Gastroesophageal sphincter (tissue), 4 donors: Measurements from ENCODE around the gene IL17RC. TPM values are rescaled to one million over a fixed set of nuclear protein-coding genes. Genes with fewer than 3 reads are reported as not detected.

ENCODE experiments used
- ATAC-seq: fragments of 150-250 bp; one replicate; pipeline ENCODE4 v1.9.1; 2016; ENCODE audit warnings: mild to moderate bottlenecking, moderate library complexity
- H3K27ac ChIP-seq, 4 donors: fragments of 200-600 bp; sonication (generic) in 3 of 4; 1 replicate in 3 of 4; 2 replicates in 1 of 4; pipeline ENCODE4 v1.5.1; 2016 to 2019
- H3K27me3 ChIP-seq: fragments of 200-600 bp; sonication (generic); one replicate; pipeline ENCODE4 v1.5.1; 2019
- H3K36me3 ChIP-seq, 2 donors: fragments of 200-600 bp; sonication (generic); one replicate each; pipeline ENCODE4 v1.5.1; 2019; ENCODE audit warnings: control low read depth in 1 of 2
- H3K4me1 ChIP-seq, 3 donors: fragments of 200-600 bp; sonication (generic); 1 replicate in 2 of 3; 2 replicates in 1 of 3; pipeline ENCODE4 v1.5.1; 2016 to 2019; ENCODE audit warnings: control low read depth in 2 of 3
- H3K4me3 ChIP-seq, 2 donors: fragments of 200-600 bp; sonication (generic); one replicate each; pipeline ENCODE4 v1.5.1; 2019; ENCODE audit warnings: mild to moderate bottlenecking in 1 of 2, moderate library complexity in 1 of 2
- H3K9me3 ChIP-seq, 3 donors: fragments of 200-600 bp; sonication (generic); one replicate each; pipeline ENCODE4 v1.5.1; 2017 to 2019; ENCODE audit warnings: control low read depth in 2 of 3
- CTCF ChIP-seq, 4 experiments: fragments of 200-600 bp in 2 of 4; fragments of 450-650 bp in 2 of 4; sonication (generic) in 1 of 4; IDR thresholded peaks; one replicate each; pipeline ENCODE4 v1.5.1; 2017 to 2019; ENCODE audit warnings: antibody characterized with exemption in 4 of 4, mild to moderate bottlenecking in 2 of 4, moderate library complexity in 2 of 4
- EP300 ChIP-seq: sonication (generic); formaldehyde crosslinking; IDR thresholded peaks from one replicate; pipeline ENCODE4 v1.6.1; 2017; ENCODE audit warnings: antibody characterized with exemption, mild to moderate bottlenecking
- POLR2A ChIP-seq, 2 donors: fragments of 450-650 bp; IDR thresholded peaks; one replicate each; pipeline ENCODE4 v1.6.1; 2017; ENCODE audit warnings: antibody characterized with exemption in 2 of 2, mild to moderate bottlenecking in 2 of 2, moderate library complexity in 1 of 2
- POLR2AphosphoS5 ChIP-seq: sonication (generic); formaldehyde crosslinking; IDR thresholded peaks from one replicate; pipeline ENCODE4 v1.6.1; 2017; ENCODE audit warnings: antibody characterized with exemption
- WGBS, 2 donors: methylation state at CpG; one replicate each; pipeline ENCODE4 v1.1.5; 2018; ENCODE audit warnings: low coverage in 1 of 2; 5-methylcytosine and 5-hydroxymethylcytosine counted together
- small RNA-seq, 4 donors: library from RNA; depleted of rRNA; stranded (forward); fragments of <200 nt; gene quantifications; one replicate each; pipeline ENCODE3, GENCODE V24; 2016
- total RNA-seq, 4 donors: library from RNA; depleted of rRNA; stranded (reverse); fragments of >200 nt; gene quantifications; one replicate each; pipeline ENCODE4 v1.1.0, GENCODE V29; 2016

IL17RC gene
- total RNA-seq, 4 donors from 2014 or later: 31.0 to 64.0 (median 52.8) TPM

- Histone ChIP-seq H3K4me3 (no peak overlapping the region), H3K27me3 (no peaks in the 10 kb centered on the region), H3K36me3 (peaks cover 0 to 61% of the 10 kb centered on the region in 2 donors), H3K4me1 (peaks cover 9 to 54% (median 14%) of the 10 kb centered on the region in 3 donors), H3K9me3 (no peaks in the 10 kb centered on the region), H3K27ac (peak overlapping the region; percentile 84 to 92 (median 84))
- 10 to 14% methylated on average over 7 of the region's 7 CpGs for WGBS, 2 donors
- ATAC-seq: peak; percentile 98
- TF ChIP-seq POLR2AphosphoS5 (peak; percentile 95), EP300 (no peak), CTCF (IDR thresholded peaks at IDR 0.05) (no peak)
These were observed 60.1 kb downstream of the IL17RC start for GRCh38 chr3:9976721-9977709.

- no peaks in the 10 kb centered on the region for H3K9me3 ChIP-seq
- H3K4me1 ChIP-seq: peaks cover 9 to 72% (median 14%) of the 10 kb centered on the region in 3 donors
- H3K27ac ChIP-seq: peak overlapping the region; percentile 84 to 92 (median 84)
- no peaks in the 10 kb centered on the region for H3K27me3 ChIP-seq
- H3K36me3 ChIP-seq: peaks cover 0 to 56% of the 10 kb centered on the region in 2 donors
- no peak overlapping the region for H3K4me3 ChIP-seq
- ATAC-seq: no peak
- WGBS, 2 donors: 65 to 80% methylated on average over 4 to 8 of the region's 8 CpGs
- no peak for TF ChIP-seq POLR2AphosphoS5
- TF ChIP-seq POLR2A (IDR thresholded peaks at IDR 0.05): no peak
- TF ChIP-seq EP300: no peak
- no peak for TF ChIP-seq CTCF (IDR thresholded peaks at IDR 0.05)
These were observed 61.9 kb downstream of the IL17RC start for GRCh38 chr3:9978710-9979305.

GRCh38 chr3:9980251-9980650, 63.4 kb downstream of the IL17RC start:
- Histone ChIP-seq H3K9me3 (no peaks in the 10 kb centered on the region), H3K27ac (peak overlapping the region in 3 of 4 donors; percentile 41 to 84 (median 84)), H3K4me1 (peaks cover 11 to 86% (median 14%) of the 10 kb centered on the region in 3 donors), H3K4me3 (no peak overlapping the region), H3K36me3 (peaks cover 0 to 50% of the 10 kb centered on the region in 2 donors), H3K27me3 (no peaks in the 10 kb centered on the region)
- ATAC-seq: no peak
- no peak for TF ChIP-seq POLR2A (IDR thresholded peaks at IDR 0.05)
- no peak for TF ChIP-seq EP300
- no peak for TF ChIP-seq POLR2AphosphoS5
- no peak for TF ChIP-seq CTCF (IDR thresholded peaks at IDR 0.05)
- 80 to 92% methylated on average over 1 to 2 of the region's 2 CpGs for WGBS, 2 donors

Small RNA genes within 50 kb of the gene (small RNA-seq; reads per million reads assigned to genes)
- 0 reads per million in 4 donors for gene RNU6-882P

Other genes starting within 250 kb of the IL17RC start
- 1 to 10 TPM in 1 of 4 donors, not detected in 3; 1.1 TPM for gene CPNE9, start 213.3 kb upstream of the IL17RC start, total RNA-seq
- 10 to 100 TPM; 18.0 to 25.4 (median 21.6) TPM for gene BRPF1, start 185.4 kb upstream of the IL17RC start, total RNA-seq
- 10 to 100 TPM; 22.1 to 33.8 (median 25.9) TPM for gene OGG1, start 167.1 kb upstream of the IL17RC start, total RNA-seq
- gene CAMK1, start 147.2 kb upstream of the IL17RC start, total RNA-seq: 10 to 100 TPM; 54.5 to 81.3 (median 69.7) TPM
- 10 to 100 TPM; 54.6 to 82.2 (median 66.0) TPM for gene TADA3, start 124.6 kb upstream of the IL17RC start, total RNA-seq
- gene ARPC4, start 124.0 kb upstream of the IL17RC start, total RNA-seq: 100 to 1,000 TPM; 157 to 203 (median 171) TPM
- gene TTLL3, start 106.8 kb upstream of the IL17RC start, total RNA-seq: 10 to 100 TPM in 3 of 4 donors, 1 to 10 TPM in 1; 6.2 to 71.3 (median 29.5) TPM
- gene RPUSD3, start 73.1 kb upstream of the IL17RC start, total RNA-seq: 10 to 100 TPM; 23.7 to 43.1 (median 32.6) TPM
- gene CIDEC, start 36.8 kb upstream of the IL17RC start, total RNA-seq: 10 to 100 TPM in 1 of 4 donors, 1 to 10 TPM in 1, under 1 TPM in 1, not detected in 1; 0.35 to 12.4 (median 1.6) TPM
- gene JAGN1, start 26.5 kb upstream of the IL17RC start, total RNA-seq: 10 to 100 TPM; 23.4 to 39.3 (median 31.7) TPM
- under 1 TPM; 0.47 to 0.85 (median 0.79) TPM for gene IL17RE, start 14.2 kb upstream of the IL17RC start, total RNA-seq
- 10 to 100 TPM; 54.3 to 80.0 (median 64.6) TPM for gene CRELD1, start 16.7 kb downstream of the IL17RC start, total RNA-seq
- 1 to 10 TPM; 1.3 to 3.6 (median 2.7) TPM for gene PRRT3, start 35.3 kb downstream of the IL17RC start, total RNA-seq
- 10 to 100 TPM; 38.8 to 81.6 (median 73.9) TPM for gene EMC3, start 69.7 kb downstream of the IL17RC start, total RNA-seq
- gene FANCD2, start 109.3 kb downstream of the IL17RC start, total RNA-seq: 1 to 10 TPM in 3 of 4 donors, under 1 TPM in 1; 0.96 to 7.3 (median 4.1) TPM
- under 1 TPM in 1 of 4 donors, not detected in 3; 0.77 TPM for gene FANCD2OS, start 191.2 kb downstream of the IL17RC start, total RNA-seq
- gene BRK1, start 198.6 kb downstream of the IL17RC start, total RNA-seq: 100 to 1,000 TPM; 121 to 155 (median 139) TPM
- 10 to 100 TPM; 24.5 to 31.9 (median 27.7) TPM for gene VHL, start 224.7 kb downstream of the IL17RC start, total RNA-seq
- gene IRAK2, start 247.8 kb downstream of the IL17RC start, total RNA-seq: 1 to 10 TPM; 2.2 to 4.4 (median 3.3) TPM